IMR-90 (cell line): ENCODE data around the gene ACSBG1. TPM values are rescaled to one million over a fixed set of nuclear protein-coding genes. Genes with fewer than 3 reads are reported as not detected.

Experiments used
- ATAC-seq: fragments of 200-7000 bp; cut with Tn5 transposase; 2 replicates; pipeline ENCODE4 v1.9.1; 2020; ENCODE audit warnings: low read depth, mild to moderate bottlenecking, moderate library complexity
- BruUV-seq: library from RNA; stranded (reverse); fragments of 400-500 nt; replicated peaks from 2 replicates; lab custom pipeline; 2021; lab: Mats Ljungman, UMichigan
- CTCF ChIA-PET: fragments of 300-600 bp; formaldehyde crosslinking; extraction: SDS; loops from one replicate; lab custom pipeline; 2021; ENCODE audit warnings: antibody characterized with exemption; lab: Yijun Ruan, JAX
- POLR2A ChIA-PET: fragments of 300-600 bp; sonication (Branson Sonifier 250); formaldehyde crosslinking; loops from one replicate; lab custom pipeline; 2022; ENCODE audit warnings: antibody characterized with exemption; ENCODE audit not compliant: unreplicated experiment; lab: Charles Lee
- DNase-seq: peaks from one replicate; pipeline ENCODE4 v3.0.0; 2013
- H2AFZ ChIP-seq: replicated peaks from 2 replicates; pipeline ENCODE3; 2013; ENCODE audit warnings: low read length, mild to moderate bottlenecking; ENCODE audit not compliant: poor library complexity
- H2AK5ac ChIP-seq: 2 replicates; pipeline ENCODE4 v1.6.1; 2013; ENCODE audit warnings: low read depth, low read length, inconsistent platforms
- H2AK9ac ChIP-seq: replicated peaks from 2 replicates; pipeline ENCODE3; 2013; ENCODE audit warnings: mild to moderate bottlenecking, low read depth, low read length, moderate library complexity; ENCODE audit not compliant: poor library complexity
- H2BK120ac ChIP-seq: 2 replicates; pipeline ENCODE4 v1.6.1; 2013; ENCODE audit warnings: low read depth, low read length, inconsistent platforms
- H2BK15ac ChIP-seq: 3 replicates; pipeline ENCODE4 v1.6.1; 2013; ENCODE audit warnings: low read depth, low read length, inconsistent platforms
- H2BK20ac ChIP-seq: 2 replicates; pipeline ENCODE4 v1.6.1; 2013; ENCODE audit warnings: low read depth, mild to moderate bottlenecking, inconsistent platforms, low read length, moderate library complexity
- H2BK5ac ChIP-seq: 2 replicates; pipeline ENCODE4 v1.6.1; 2013; ENCODE audit warnings: mild to moderate bottlenecking, low read depth, low read length, inconsistent platforms; ENCODE audit not compliant: poor library complexity, severe bottlenecking
- H3K14ac ChIP-seq: replicated peaks from 2 replicates; pipeline ENCODE4 v1.6.1; 2013; ENCODE audit warnings: low read depth, low read length, inconsistent platforms
- H3K18ac ChIP-seq: 2 replicates; pipeline ENCODE4 v1.6.1; 2013; ENCODE audit warnings: low read depth, low read length, control low read depth
- H3K23ac ChIP-seq: 2 replicates; pipeline ENCODE4 v1.6.1; 2013; ENCODE audit warnings: low read depth, low read length, inconsistent platforms
- H3K27ac ChIP-seq: 2 replicates; pipeline ENCODE4 v1.5.1; 2013; ENCODE audit warnings: mild to moderate bottlenecking, control low read depth, low read length; ENCODE audit not compliant: insufficient read depth
- H3K27me3 ChIP-seq: 2 replicates; pipeline ENCODE4 v1.6.1; 2013; ENCODE audit warnings: low read length; ENCODE audit not compliant: control insufficient read depth, insufficient read depth
- H3K36me3 ChIP-seq: 2 replicates; pipeline ENCODE4 v1.6.1; 2013; ENCODE audit warnings: low read length, mixed read lengths; ENCODE audit not compliant: control insufficient read depth, insufficient read depth
- H3K4ac ChIP-seq: 2 replicates; pipeline ENCODE4 v1.6.1; 2013; ENCODE audit warnings: low read depth, low read length, inconsistent platforms
- H3K4me1 ChIP-seq: 2 replicates; pipeline ENCODE4 v1.6.1; 2013; ENCODE audit warnings: low read length, mixed read lengths; ENCODE audit not compliant: control insufficient read depth, insufficient read depth
- H3K4me2 ChIP-seq: 2 replicates; pipeline ENCODE4 v1.6.1; 2013; ENCODE audit warnings: low read depth, mild to moderate bottlenecking, control low read depth, low read length, moderate library complexity
- H3K4me3 ChIP-seq: 2 replicates; pipeline ENCODE4 v1.5.1; 2013; ENCODE audit warnings: low read depth, mild to moderate bottlenecking, control low read depth, low read length, moderate library complexity; ENCODE audit not compliant: insufficient read depth
- H3K56ac ChIP-seq: 2 replicates; pipeline ENCODE4 v1.6.1; 2013; ENCODE audit warnings: low read length, inconsistent platforms; ENCODE audit not compliant: insufficient read depth; ENCODE audit errors: extremely low read depth
- H3K79me1 ChIP-seq, 2 experiments: 2 replicates each; pipeline ENCODE4 v1.6.1; 2013; ENCODE audit warnings: low read length in 2 of 2, inconsistent platforms in 1 of 2, low read depth in 1 of 2
- H3K9ac ChIP-seq: 2 replicates; pipeline ENCODE4 v1.6.1; 2013; ENCODE audit warnings: low read depth, low read length, control low read depth
- H3K9me1 ChIP-seq: 2 replicates; pipeline ENCODE4 v1.6.1; 2013; ENCODE audit warnings: low read length, inconsistent platforms; ENCODE audit not compliant: insufficient read depth
- H3K9me3 ChIP-seq: 2 replicates; pipeline ENCODE4 v1.6.1; 2013; ENCODE audit warnings: low read length; ENCODE audit not compliant: control insufficient read depth, insufficient read depth
- H4K20me1 ChIP-seq: 2 replicates; pipeline ENCODE4 v1.6.1; 2013; ENCODE audit warnings: low read length, inconsistent platforms; ENCODE audit not compliant: insufficient read depth
- H4K5ac ChIP-seq: 2 replicates; pipeline ENCODE4 v1.6.1; 2013; ENCODE audit warnings: mild to moderate bottlenecking, low read depth, low read length, control low read depth
- H4K8ac ChIP-seq, 2 experiments: 2 replicates each; pipeline ENCODE4 v1.6.1; 2013; ENCODE audit warnings: low read depth in 2 of 2, low read length in 2 of 2, control low read depth in 1 of 2, inconsistent platforms in 1 of 2
- H4K91ac ChIP-seq: 2 replicates; pipeline ENCODE4 v1.6.1; 2013; ENCODE audit warnings: low read depth, low read length, inconsistent platforms; ENCODE audit not compliant: insufficient read depth
- CEBPB ChIP-seq: IDR thresholded peaks from 2 replicates; pipeline ENCODE4 v1.6.1; 2012; ENCODE audit warnings: low read depth, low read length, improper control_type of control experiment
- CHD1 ChIP-seq: IDR thresholded peaks from 2 replicates; pipeline ENCODE4 v1.6.1; 2012; ENCODE audit warnings: low read depth, low read length, improper control_type of control experiment
- MXI1 ChIP-seq: IDR thresholded peaks from 2 replicates; pipeline ENCODE4 v1.6.1; 2012; ENCODE audit warnings: low read depth, mild to moderate bottlenecking, low read length, moderate library complexity, borderline replicate concordance
- NFE2L2 ChIP-seq: fragments of 150-350 bp; IDR thresholded peaks from 2 replicates; pipeline ENCODE4 v1.6.1; 2016; ENCODE audit warnings: low read depth, mild to moderate bottlenecking, low read length
- RAD21 ChIP-seq: IDR thresholded peaks from 2 replicates; pipeline ENCODE4 v1.6.1; 2012; ENCODE audit warnings: low read length, improper control_type of control experiment
- RCOR1 ChIP-seq: IDR thresholded peaks from 2 replicates; pipeline ENCODE4 v1.6.1; 2012; ENCODE audit warnings: mild to moderate bottlenecking, low read length, improper control_type of control experiment; ENCODE audit not compliant: insufficient replicate concordance
- SMC3 ChIP-seq: fragments of 150-350 bp; IDR thresholded peaks from 2 replicates; pipeline ENCODE4 v1.6.1; 2016; ENCODE audit warnings: low read depth, mild to moderate bottlenecking, antibody characterized with exemption, low read length, moderate library complexity
- WGBS, 2 experiments: methylation state at CpG; one replicate each; pipeline versions ENCODE4 v1.1.5 to v1.1.7; 2013; ENCODE audit warnings: missing lambda C conversion rate in 2 of 2; ENCODE audit not compliant: insufficient read length in 1 of 2; ENCODE audit errors: extremely low coverage in 2 of 2; 5-methylcytosine and 5-hydroxymethylcytosine counted together
- dilution Hi-C: fragments of 300-500 bp; cut with HindIII; formaldehyde crosslinking; loops from one replicate; pipeline ENCODE4 v1.14.3; 2018; ENCODE audit warnings: low sequenced_read_pairs; ENCODE audit not compliant: unreplicated experiment
- in situ Hi-C: fragments of 300-500 bp; cut with MboI; formaldehyde crosslinking; loops from 3 replicates; pipeline ENCODE4 v1.14.3; 2019; ENCODE audit warnings: low sequenced_read_pairs, inconsistent platforms, mixed read lengths
- intact Hi-C: fragments of 100-400 bp; cut with micrococcal nuclease; formaldehyde crosslinking; loops from 2 replicates; pipeline ENCODE4 v1.10.0; 2022
- polyA plus RNA-seq, 3 experiments: library from polyadenylated mRNA; depleted of rRNA; stranded (reverse); fragments of >200 nt; gene quantifications; 2 replicates each; pipeline ENCODE4 v1.2.3, GENCODE V29; 2012; ENCODE audit warnings: low replicate concordance in 1 of 3
- total RNA-seq: library from RNA; depleted of rRNA; stranded (reverse); fragments of >200 nt; gene quantifications from 2 replicates; pipeline ENCODE4 v1.2.3, GENCODE V29; 2012
- TF ChIP-seq, protein P1 (sequence below): fragments of 150-350 bp; IDR thresholded peaks from 2 replicates; pipeline ENCODE4 v1.6.1; 2016; ENCODE audit warnings: low read depth, mild to moderate bottlenecking, low read length, moderate library complexity, borderline replicate concordance

Gene ACSBG1
- total and polyA plus RNA-seq, 2 of the 4 experiments (the other 2 are of a cell fraction) = 0.02 TPM; not detected in 1

DNA sequence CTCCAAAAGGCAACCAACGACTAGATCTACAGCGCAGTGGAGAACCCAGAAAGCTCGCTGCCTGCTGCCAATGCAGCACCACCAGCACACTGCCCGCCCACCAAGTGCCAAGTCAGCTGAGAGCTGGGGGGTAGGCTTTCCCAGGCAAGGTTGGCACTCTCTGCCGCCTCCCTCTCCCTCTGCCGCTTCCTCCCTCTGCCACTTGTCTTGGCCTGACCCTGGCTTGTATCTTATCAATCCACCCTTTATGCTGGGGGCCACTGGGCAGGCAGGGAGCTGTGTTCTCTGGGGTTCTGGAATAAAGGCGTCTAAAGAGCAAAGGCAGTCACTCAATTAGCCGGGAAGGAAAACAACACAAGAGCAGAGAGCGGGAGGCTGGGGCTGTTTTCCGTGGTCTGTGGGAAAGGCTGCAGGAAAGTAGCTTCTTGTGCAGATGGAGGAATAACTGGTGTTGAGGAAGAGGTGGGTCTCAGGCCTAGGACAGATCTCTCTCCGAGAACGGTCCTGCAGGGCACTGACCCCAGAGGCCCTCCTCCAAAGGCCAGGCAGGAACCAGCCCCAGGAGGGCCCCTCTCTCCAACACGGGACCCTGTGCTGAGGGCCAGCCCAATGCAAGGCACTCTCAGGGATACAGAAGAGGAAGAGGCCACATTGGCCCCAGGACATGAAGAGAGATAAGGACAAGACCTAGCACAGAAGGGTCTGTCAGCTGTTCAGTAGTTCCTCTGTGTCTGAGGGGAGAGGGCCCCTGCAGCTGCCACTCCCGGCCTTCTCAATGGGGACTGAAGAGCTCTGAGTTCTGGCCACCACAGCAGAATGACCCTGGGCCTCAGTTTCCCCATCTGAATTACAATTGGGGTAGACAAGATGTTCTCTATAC lies 30.8 kb downstream of the ACSBG1 start:
- no peak overlapping the region for H3K9ac ChIP-seq
- ChIA-PET CTCF (interaction anchor here (0.8 to 1.4 kb wide), 2 partner anchors 8 to 91 kb away, joined by 4 to 5 read pairs; no protein-coding TSS in a partner anchor), POLR2A (interaction anchor here (0.5 to 0.6 kb wide), 2 partner anchors 200 to 269 kb away, joined by 3 to 12 read pairs; no protein-coding TSS in a partner anchor)
- H3K27me3 ChIP-seq = peaks cover 38% of the 10 kb centered on the region
- no peaks in the 10 kb centered on the region for H3K9me3 ChIP-seq
- H2AK5ac ChIP-seq = no peak overlapping the region
- no peak overlapping the region for H3K27ac ChIP-seq
- H2AFZ ChIP-seq = no peak overlapping the region
- no peak overlapping the region for H2BK15ac ChIP-seq
- H3K36me3 ChIP-seq = no peaks in the 10 kb centered on the region
- no peak overlapping the region for H3K14ac ChIP-seq
- no peak overlapping the region for H3K23ac ChIP-seq
- H3K79me1 ChIP-seq = no peaks in the 10 kb centered on the region
- no peak overlapping the region for H4K91ac ChIP-seq
- no peak overlapping the region for H3K4me2 ChIP-seq
- H2BK120ac ChIP-seq = no peak overlapping the region
- H3K56ac ChIP-seq = no peak overlapping the region
- no peaks in the 10 kb centered on the region for H4K20me1 ChIP-seq
- in situ Hi-C loops (no loop called here), dilution Hi-C loops (no loop called here), intact Hi-C loops (no loop called here)
- no peak overlapping the region for H2BK5ac ChIP-seq
- H4K5ac ChIP-seq = no peak overlapping the region
- no peak overlapping the region for H3K4me3 ChIP-seq
- WGBS, 2 experiments = 80% methylated on average over 9 of the region's 14 CpGs; no CpG with 5 or more reads in 1 of the 2 experiments
- no peak overlapping the region for H2AK9ac ChIP-seq
- DNase-seq = no peak
- H2BK20ac ChIP-seq = no peak overlapping the region
- BruUV-seq = no TSS peak
- H3K18ac ChIP-seq = no peak overlapping the region
- H3K9me1 ChIP-seq = no peaks in the 10 kb centered on the region
- H3K4ac ChIP-seq = no peak overlapping the region
- ATAC-seq = no peak
- no peaks in the 10 kb centered on the region for H3K4me1 ChIP-seq
- TF ChIP-seq SMC3 = no peak
- TF ChIP-seq CEBPB = no peak
- no peak for TF ChIP-seq RCOR1
- TF ChIP-seq CHD1 = no peak
- TF ChIP-seq, protein P1, sequence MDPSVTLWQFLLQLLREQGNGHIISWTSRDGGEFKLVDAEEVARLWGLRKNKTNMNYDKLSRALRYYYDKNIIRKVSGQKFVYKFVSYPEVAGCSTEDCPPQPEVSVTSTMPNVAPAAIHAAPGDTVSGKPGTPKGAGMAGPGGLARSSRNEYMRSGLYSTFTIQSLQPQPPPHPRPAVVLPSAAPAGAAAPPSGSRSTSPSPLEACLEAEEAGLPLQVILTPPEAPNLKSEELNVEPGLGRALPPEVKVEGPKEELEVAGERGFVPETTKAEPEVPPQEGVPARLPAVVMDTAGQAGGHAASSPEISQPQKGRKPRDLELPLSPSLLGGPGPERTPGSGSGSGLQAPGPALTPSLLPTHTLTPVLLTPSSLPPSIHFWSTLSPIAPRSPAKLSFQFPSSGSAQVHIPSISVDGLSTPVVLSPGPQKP = no peak
- TF ChIP-seq MXI1 = no peak
- TF ChIP-seq NFE2L2 = no peak
- no peak for TF ChIP-seq RAD21
- H4K8ac ChIP-seq = no peak overlapping the region
